MG63 (cell line): ENCODE data around the gene XPO5. TPM values are rescaled to one million over a fixed set of nuclear protein-coding genes. Genes with fewer than 3 reads are reported as not detected.

ENCODE experiments used
- DNase-seq: peaks from one replicate; pipeline ENCODE4 v3.0.0-alpha.2; 2020
- H3K27me3 ChIP-seq: fragments of 250-450 bp; sonication (Bioruptor Pico); 2 replicates; pipeline ENCODE4 v1.5.1; 2020; ENCODE audit warnings: mild to moderate bottlenecking, moderate library complexity
- H3K36me3 ChIP-seq: fragments of 250-450 bp; sonication (Bioruptor Pico); 2 replicates; pipeline ENCODE4 v1.5.1; 2020; ENCODE audit warnings: mild to moderate bottlenecking, moderate library complexity
- H3K4me3 ChIP-seq: fragments of 250-450 bp; sonication (Bioruptor Pico); 2 replicates; pipeline ENCODE4 v1.5.1; 2020; ENCODE audit warnings: mild to moderate bottlenecking, moderate library complexity
- H3K9me3 ChIP-seq: fragments of 250-450 bp; sonication (Bioruptor Pico); 2 replicates; pipeline ENCODE4 v1.5.1; 2020; ENCODE audit warnings: mild to moderate bottlenecking, moderate library complexity
- total RNA-seq: library from RNA; depleted of rRNA; stranded (reverse); fragments of >200 nt; shearing (Covaris generic); gene quantifications from 2 replicates; pipeline ENCODE4 v1.2.3, GENCODE V29; 2014; ENCODE audit warnings: low replicate concordance

The XPO5 gene
- total RNA-seq, 1 experiment from 2014 or later: 35.7 TPM

DNA sequence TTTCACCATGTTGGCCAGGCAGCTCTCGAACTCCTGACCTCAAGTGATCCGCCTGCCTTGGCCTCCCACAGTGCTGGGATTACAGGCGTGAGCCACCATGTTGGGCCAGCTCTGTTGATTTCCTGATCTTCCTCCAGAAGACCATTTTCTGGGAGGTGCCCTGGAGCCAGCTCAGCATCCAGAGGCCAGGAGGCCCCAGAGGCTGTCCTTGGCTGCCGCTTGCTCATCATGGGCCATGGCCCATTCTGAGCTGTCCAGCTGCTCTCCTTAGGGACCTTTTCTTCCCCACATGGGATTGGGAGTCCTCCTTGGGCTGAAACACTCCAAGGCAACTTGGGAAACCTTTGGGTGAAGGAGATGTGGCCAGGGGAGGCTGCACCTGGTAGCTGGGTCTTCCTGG is 81.1 kb downstream of the XPO5 start:
- no peak overlapping the region for H3K4me3 ChIP-seq

GRCh38 chr6:43494321-43494720 is 81.5 kb downstream of the XPO5 start:
- no peaks in the 10 kb centered on the region for H3K9me3 ChIP-seq
- no peaks in the 10 kb centered on the region for H3K27me3 ChIP-seq
- no peaks in the 10 kb centered on the region for H3K36me3 ChIP-seq
- no peak for DNase-seq
- no peak overlapping the region for H3K4me3 ChIP-seq

More for the DNA sequence above, 81.1 kb downstream of the XPO5 start:
- no peaks in the 10 kb centered on the region for H3K36me3 ChIP-seq
- no peak for DNase-seq
- no peaks in the 10 kb centered on the region for H3K27me3 ChIP-seq
- H3K9me3 ChIP-seq: no peaks in the 10 kb centered on the region

DNA sequence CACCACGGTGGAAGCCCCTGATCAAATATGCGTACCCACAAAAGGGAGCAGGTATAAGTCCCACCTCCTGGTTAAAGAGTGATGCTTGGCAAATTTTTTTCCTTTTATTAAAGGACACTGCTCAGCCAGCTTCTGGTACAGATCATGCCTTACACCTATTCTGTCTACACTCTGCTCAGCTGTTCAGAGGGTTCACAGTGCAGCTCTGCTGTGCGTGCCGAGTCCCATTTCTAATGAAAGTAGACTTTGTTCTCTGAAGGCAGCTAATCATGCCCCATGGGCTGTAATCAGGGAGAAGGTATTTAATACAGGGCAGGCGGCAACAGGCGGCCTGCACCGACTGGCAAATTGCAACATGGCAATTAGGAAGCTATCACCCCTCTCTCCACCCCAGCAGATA is 82.0 kb downstream of the XPO5 start:
- DNase-seq: no peak
- no peaks in the 10 kb centered on the region for H3K9me3 ChIP-seq
- H3K4me3 ChIP-seq: no peak overlapping the region
- no peaks in the 10 kb centered on the region for H3K27me3 ChIP-seq
- H3K36me3 ChIP-seq: no peaks in the 10 kb centered on the region

- DNase-seq: no peak
- no peaks in the 10 kb centered on the region for H3K9me3 ChIP-seq
- no peaks in the 10 kb centered on the region for H3K27me3 ChIP-seq
- H3K4me3 ChIP-seq: no peak overlapping the region
- no peaks in the 10 kb centered on the region for H3K36me3 ChIP-seq
Observed at GRCh38 chr6:43493230-43493629, 82.6 kb downstream of the XPO5 start.

- Histone ChIP-seq H3K27me3 (no peaks in the 10 kb centered on the region), H3K9me3 (no peaks in the 10 kb centered on the region), H3K4me3 (no peak overlapping the region; the same call in 1 of the 2 replicates), H3K36me3 (no peaks in the 10 kb centered on the region)
- DNase-seq: peak; percentile 31
Observed at GRCh38 chr6:43492673-43493072, 83.2 kb downstream of the XPO5 start.

GRCh38 chr6:43491750-43492661 is 83.8 kb downstream of the XPO5 start:
- Histone ChIP-seq H3K27me3 (no peaks in the 10 kb centered on the region), H3K9me3 (no peaks in the 10 kb centered on the region), H3K4me3 (no peak overlapping the region; the same call in 1 of the 2 replicates), H3K36me3 (no peaks in the 10 kb centered on the region)
- peak; percentile 90 for DNase-seq

DNA sequence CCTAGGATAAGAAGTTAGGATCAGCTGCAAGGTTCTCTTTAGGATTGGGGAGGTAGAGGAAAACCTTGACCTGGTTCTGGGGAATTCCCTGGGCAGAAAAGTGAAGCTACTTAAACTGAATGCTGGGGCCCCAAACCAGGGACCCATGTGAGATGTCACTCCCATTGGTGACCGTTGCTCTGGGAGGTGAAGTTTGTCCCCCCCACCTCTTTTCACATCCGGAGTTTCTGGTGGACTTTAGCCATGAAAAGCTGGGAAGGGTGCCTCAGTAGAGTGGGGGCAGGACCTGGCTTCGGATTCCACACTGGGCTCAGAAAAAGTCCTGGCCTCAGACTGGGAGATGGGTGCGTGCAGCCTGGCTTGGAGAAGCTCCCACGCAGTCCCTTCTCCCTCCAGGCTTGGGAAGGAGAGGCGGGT is 85.3 kb downstream of the XPO5 start:
- no peaks in the 10 kb centered on the region for H3K36me3 ChIP-seq
- no peaks in the 10 kb centered on the region for H3K9me3 ChIP-seq
- DNase-seq: no peak
- no peaks in the 10 kb centered on the region for H3K27me3 ChIP-seq
- no peak overlapping the region for H3K4me3 ChIP-seq

GRCh38 chr6:43489277-43490072 is 86.4 kb downstream of the XPO5 start:
- no peaks in the 10 kb centered on the region for H3K36me3 ChIP-seq
- no peaks in the 10 kb centered on the region for H3K27me3 ChIP-seq
- no peak for DNase-seq
- no peak overlapping the region for H3K4me3 ChIP-seq
- H3K9me3 ChIP-seq: no peaks in the 10 kb centered on the region

GRCh38 chr6:43488667-43489276 is 87.1 kb downstream of the XPO5 start:
- Histone ChIP-seq H3K4me3 (no peak overlapping the region), H3K9me3 (no peaks in the 10 kb centered on the region), H3K27me3 (no peaks in the 10 kb centered on the region), H3K36me3 (no peaks in the 10 kb centered on the region)
- peak; percentile 59 for DNase-seq

DNA sequence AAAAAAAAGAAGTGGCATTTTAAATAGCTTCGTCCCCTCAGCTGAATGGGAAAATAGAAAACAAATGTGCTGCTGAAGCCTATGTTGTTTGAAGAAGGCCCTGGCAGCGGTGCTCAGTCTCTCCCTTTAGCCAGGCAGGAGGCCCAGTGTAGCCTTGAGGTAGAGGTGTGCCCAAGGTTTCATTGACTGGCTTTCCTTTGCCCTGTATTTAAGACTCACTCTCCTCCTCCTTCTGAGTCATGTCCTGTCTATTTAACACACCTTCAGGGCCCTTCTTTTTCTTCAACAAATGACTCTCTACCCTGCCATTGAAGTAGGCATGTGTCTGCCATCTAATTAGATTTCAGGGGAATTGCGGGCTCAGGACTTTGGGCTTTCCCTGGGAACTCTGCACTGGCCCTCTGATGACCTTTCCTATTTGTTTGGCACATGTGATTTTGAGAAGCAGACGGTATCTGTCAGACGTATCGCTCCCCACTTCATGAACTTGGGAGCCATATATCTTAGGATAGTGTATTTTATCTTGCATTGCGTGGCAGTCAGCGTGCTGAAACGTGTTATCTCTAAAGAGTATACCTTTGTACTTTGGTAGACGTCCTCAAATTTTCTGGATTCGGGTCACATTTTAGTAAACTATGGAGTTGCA is 94.1 kb downstream of the XPO5 start:
- Histone ChIP-seq H3K4me3 (no peak overlapping the region), H3K9me3 (no peaks in the 10 kb centered on the region), H3K36me3 (no peaks in the 10 kb centered on the region), H3K27me3 (no peaks in the 10 kb centered on the region)
- DNase-seq: no peak

GRCh38 chr6:43481075-43481474 is 94.8 kb downstream of the XPO5 start:
- no peak overlapping the region for H3K4me3 ChIP-seq
- no peaks in the 10 kb centered on the region for H3K27me3 ChIP-seq
- no peak for DNase-seq
- H3K9me3 ChIP-seq: no peaks in the 10 kb centered on the region
- no peaks in the 10 kb centered on the region for H3K36me3 ChIP-seq

DNA sequence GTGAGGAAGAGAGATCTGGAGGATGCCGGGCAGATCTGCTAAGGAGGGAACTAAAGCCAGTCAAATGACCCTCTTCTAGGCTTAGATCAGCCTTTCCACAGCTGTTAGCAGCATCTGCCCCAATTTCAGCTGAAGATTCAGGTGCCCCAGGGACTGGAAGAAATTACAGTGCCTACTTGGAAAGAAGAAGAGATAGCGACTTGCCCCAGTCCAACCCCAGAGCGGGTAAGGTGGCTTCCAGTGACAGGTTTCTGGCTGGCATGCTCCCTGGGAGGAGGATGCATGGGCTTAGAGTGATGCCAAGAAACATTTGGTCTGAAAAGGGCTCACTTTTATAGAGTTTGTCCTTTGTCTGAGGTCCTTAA is 97.8 kb downstream of the XPO5 start:
- Histone ChIP-seq H3K4me3 (peak overlapping the region; percentile 60), H3K9me3 (no peaks in the 10 kb centered on the region), H3K36me3 (no peaks in the 10 kb centered on the region), H3K27me3 (no peaks in the 10 kb centered on the region)
- DNase-seq: no peak

DNA sequence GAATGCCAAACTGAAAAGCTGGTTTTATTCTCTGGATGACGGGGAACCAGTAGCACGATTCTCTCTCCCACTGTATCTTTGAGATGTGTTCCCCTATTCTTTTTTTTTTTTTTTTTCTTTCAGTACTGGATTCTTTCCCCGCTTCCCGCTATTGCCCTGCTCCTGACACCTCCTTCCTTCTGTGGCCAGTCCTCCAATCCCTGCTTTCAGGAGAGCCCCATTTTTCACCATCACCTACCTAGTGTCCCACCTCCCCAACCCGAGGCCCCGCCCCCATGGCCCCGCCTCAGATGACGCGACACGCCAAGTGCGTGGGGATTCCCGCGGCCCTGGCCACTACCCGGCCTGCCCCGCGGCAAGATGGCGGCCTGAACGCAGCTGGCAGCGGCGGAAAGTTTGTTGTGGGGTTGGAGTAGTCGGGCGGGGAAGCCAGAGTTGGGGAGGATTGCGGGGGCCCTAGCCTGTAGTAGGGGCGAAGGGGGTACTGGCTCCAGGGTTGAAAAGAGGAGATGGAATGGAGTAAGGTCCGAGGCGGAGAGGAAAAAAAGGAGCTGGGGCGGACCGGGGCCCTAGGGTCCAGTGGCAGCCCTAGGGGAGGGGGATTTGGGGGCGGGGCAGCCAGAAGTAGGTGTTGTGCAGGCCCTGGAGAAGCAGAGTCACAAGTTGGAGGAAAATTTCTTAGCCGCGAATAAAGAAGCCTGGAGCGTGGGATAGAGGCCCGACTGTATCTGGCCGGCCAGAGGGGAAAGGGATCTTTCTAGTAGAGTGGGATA is 98.4 kb downstream of the XPO5 start, which contains the start of gene TJAP1:
Gene TJAP1, plus strand, starts transcription at position 336 of the 773 bp plus-strand sequence. CDS start 21,432 bp downstream, outside the sequence.
- H3K27me3 ChIP-seq: no peaks in the 10 kb centered on the region
- peak; percentile 85 for DNase-seq
- no peaks in the 10 kb centered on the region for H3K36me3 ChIP-seq
- H3K9me3 ChIP-seq: no peaks in the 10 kb centered on the region
- peak within 1 kb of the TSS; percentile 60 for H3K4me3 ChIP-seq

DNA sequence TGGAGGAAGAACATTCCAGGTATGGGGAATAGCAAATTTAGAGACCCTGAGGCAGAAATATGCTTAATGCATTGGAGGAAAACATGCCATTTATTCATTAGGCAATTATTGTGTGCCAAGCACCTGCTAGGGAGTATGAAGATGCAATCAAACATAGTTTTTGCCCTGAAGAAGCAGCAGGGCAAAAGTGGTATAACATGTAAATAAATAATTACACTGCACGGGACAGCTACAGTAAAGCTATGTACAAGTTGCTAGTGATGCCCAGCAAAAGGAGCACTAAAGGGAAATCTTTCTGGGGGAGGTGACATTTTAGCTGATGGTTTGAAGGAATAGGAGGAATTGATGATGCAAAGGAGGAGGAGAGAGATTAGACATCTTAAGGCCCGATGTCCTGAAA is 99.1 kb downstream of the XPO5 start:
- Histone ChIP-seq H3K27me3 (no peaks in the 10 kb centered on the region), H3K36me3 (no peaks in the 10 kb centered on the region), H3K4me3 (peak overlapping the region; percentile 60), H3K9me3 (no peaks in the 10 kb centered on the region)
- no peak for DNase-seq

DNA sequence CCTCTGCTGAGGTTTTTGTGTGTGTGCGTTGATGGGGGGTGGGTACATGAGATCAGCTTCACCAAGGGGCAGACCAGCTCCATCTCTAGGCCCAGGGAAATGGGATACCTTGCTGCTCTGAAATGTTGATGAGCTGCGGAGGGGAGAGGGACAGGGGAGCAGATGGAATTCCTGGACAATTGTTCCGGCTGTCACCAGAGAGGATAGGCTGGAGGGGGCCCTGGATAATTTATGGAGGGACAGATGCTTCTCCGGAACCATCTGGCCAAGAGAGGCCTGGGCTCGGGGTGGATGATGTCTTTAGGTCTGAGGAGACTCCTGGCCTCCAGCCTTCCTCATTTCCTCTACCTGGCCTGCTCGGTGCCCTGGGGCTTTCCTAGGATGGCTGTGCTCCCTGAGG is 100.3 kb downstream of the XPO5 start:
- no peak for DNase-seq
- no peak overlapping the region for H3K4me3 ChIP-seq
- H3K9me3 ChIP-seq: no peaks in the 10 kb centered on the region
- H3K27me3 ChIP-seq: no peaks in the 10 kb centered on the region
- no peaks in the 10 kb centered on the region for H3K36me3 ChIP-seq

DNA sequence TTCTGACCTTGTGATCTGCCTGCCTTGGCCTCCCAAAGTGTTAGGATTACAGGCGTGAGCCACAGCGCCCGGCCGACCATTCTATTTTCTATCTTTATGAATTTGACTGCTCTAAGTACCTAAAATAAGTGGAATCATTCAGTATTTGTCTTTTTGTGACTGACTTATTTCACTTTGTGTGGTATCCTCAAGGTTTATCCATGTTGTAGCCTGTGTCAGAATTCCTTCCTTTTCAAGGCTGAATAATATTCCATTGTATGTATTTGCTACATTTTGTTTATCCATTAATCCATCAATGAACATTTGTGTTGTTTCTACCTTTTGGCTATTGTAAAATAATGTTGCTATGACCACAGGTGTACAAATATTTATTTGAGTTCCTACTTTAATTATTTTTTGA is 103.3 kb downstream of the XPO5 start:
- no peaks in the 10 kb centered on the region for H3K27me3 ChIP-seq
- DNase-seq: no peak
- H3K9me3 ChIP-seq: no peaks in the 10 kb centered on the region
- no peaks in the 10 kb centered on the region for H3K36me3 ChIP-seq
- no peak overlapping the region for H3K4me3 ChIP-seq
